Activated gamma-delta T cell treated with Interleukin-2 at 50 U/mL for 16 hours (primary cell): Measurements from ENCODE around the gene RESP18.
A peak's percentile ranks its signal among the peaks of the same experiment; 100 is the strongest.

Source experiments
- DNase-seq: peaks from one replicate; pipeline ENCODE4 v3.0.0-alpha.2; 2020

The RESP18 gene

DNA sequence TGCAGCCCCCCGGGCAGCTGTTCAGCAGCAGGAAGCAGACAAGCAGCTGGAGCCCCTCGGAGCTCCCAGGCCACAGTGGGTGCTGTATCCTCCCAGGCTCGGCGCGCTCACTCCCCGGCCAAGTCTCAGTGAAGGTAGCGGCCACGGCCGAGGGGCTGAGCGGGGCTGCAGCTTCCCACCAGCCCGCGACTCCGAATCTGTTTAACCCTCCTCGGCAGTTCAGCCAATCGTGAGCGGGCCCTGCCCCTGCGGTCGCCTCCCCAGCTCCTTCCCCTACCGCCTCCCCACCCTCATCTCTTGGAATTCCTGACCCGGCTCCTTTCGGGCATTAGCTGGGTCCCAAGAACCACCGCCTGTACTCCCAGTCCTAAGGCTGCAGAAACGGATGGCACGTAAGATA lies at the start of gene RESP18:
TSS of gene RESP18 (minus strand) at position 203 of the 400 bp plus-strand sequence.
- DNase-seq: no peak

DNA sequence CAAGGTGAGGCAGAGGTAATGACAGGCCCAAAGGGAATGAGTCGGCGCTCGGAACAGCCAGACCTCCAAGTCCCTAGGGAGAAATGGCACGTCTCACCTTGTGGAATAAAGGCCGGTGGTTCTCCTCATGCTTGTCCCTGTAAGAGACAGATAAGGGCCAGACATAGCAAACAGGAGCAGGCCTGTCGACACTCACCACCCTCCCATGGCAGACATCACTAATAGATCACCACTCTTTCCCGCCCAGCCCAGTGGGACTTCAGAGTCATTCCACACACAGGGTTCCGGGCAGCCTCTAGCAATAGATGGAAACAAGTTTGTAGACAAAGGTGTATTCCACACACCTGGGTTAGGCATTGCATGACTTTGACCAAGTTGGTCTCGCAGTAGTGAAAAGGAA lies 48.9 kb upstream of the RESP18 start:
- DNase-seq: no peak

DNA sequence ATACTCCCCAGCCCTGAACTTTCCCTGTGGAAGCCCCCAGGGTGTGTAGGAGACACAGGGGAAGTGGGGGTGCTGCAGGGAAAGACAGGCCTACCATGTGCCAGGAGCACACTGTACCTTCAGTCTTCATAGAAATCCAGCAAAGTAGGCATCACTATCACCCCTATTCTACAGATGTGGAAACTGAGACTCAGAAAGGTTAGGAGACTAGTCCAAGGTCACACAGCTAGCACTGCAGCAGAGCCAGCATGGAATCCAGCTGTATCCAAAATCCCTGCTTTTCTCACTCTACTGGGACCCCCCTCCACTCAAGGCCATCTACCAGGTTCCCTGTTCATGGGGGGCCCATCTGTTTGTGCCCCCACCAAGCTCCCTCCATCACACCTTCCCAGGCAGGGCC lies 48.4 kb upstream of the RESP18 start:
- no peak for DNase-seq

- no peak for DNase-seq
Observed at GRCh38 chr2:219378163-219378851, 45.8 kb upstream of the RESP18 start.

DNA sequence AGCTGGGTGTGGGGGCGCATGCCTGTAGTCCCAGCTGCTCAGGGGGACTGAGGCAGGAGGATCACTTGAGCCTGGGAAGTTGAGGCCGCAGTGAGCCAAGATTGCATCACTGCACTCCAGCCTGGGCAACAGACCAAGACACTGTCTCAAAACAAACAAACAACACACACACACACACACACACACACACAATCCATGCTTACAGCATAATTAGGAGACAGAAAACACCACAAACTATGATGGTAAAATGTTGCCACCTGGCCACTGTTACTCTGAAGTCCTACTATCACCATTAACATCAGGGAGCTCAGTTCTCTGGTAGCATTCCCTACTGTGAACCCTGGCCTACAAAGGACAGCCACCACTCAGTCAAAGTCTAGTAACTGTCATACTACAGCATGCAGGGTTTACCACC lies 36.9 kb upstream of the RESP18 start:
- no peak for DNase-seq

DNA sequence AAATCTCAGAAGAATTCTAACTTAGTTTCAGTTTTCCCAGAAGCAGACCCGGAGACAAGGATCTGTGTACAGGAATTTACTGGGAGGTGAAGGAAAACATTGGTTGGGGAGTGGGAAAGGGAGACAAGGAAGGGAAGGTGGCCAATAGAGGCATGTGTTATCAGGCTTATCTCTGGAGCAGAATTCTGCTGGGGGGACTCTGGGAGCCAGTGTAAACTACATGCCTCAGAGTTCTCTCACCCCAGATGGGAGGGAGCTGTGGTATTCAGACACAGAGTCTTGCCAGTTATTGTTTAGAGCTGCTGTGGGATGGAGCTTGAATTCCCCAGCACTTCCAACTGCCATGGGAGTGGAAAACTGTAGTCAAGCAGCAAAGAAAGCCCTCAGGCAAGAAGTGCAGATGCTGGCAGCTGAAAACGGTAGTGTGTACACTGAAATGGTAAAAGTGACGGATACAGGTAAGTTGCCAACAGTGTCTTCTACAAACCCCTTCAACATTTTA lies 36.2 kb upstream of the RESP18 start:
- DNase-seq: no peak

DNA sequence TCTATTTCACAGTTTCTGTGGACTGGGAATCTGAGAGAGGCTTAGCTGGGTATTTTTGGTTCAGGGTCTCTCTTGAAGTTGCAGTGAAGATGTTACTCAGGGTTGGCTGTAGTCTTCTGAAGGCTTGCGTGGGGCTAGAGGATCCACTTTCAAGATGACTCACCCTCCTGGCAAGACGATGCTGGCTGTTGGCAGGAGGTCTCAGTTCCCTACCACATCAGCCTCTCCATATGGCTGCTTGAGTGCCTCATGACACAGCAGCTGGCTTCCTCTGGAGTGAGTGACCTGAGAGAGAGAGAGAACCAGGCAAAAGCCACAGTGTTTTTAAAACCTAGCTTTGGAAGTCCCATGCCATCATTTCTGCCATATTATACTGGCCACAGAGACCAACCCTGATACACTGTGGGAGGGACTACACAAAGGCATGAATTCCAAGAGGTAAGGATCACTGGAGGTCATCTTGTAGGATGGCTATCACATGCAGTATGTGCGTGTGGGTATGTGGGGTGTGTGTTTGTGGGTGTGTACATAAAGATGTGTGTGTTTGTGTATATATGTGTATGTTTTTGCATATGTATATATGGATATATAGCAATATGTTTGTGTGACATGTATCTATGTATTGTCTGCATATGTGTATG lies 30.1 kb upstream of the RESP18 start:
- DNase-seq: no peak

GRCh38 chr2:219362072-219362471 lies 29.5 kb upstream of the RESP18 start:
- DNase-seq: no peak

DNA sequence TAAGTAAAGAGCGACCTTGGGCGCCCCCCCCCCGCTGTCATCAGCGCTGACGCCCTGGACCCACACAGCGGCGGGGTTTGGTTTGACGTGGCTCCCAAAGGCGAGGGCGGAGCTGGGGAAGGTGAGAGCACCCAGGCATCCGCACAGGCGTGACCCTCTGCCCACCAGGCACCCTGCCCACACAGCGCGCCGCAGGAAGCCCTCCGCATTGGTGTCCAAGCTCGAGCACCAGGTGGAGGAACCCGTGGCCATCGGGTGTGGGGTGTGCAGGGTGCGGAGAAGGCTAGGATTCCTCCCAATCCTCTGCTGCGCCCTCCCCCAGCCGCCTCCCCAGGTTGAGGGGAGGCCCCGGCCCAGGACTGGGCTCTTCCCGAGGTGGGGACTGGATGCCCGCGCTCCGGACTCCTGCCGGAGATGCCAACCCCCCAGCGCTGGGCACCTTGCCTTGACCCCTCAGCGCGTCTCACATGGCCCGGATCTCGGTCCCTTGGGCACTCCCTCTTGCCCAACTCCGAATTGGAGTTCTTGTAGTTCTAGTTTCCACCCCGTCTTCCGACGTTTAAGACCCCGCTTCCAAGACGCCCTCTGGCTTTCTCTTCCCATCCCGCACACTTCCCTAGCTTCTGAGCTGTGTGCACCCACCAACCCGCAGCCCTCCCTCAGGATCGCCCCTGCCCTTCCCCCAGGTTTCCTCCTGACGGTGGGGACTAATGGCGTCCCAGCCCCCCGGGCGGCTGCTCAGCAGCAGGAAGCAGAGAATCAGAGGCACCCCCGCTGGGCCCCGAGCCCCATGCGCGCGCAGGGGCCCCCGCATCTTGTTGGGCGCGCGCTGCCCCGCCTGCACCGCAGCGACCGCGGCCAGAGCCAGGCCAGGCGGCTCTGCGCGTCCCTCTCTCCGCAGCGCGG lies 25.9 kb upstream of the RESP18 start:
- DNase-seq: no peak

DNA sequence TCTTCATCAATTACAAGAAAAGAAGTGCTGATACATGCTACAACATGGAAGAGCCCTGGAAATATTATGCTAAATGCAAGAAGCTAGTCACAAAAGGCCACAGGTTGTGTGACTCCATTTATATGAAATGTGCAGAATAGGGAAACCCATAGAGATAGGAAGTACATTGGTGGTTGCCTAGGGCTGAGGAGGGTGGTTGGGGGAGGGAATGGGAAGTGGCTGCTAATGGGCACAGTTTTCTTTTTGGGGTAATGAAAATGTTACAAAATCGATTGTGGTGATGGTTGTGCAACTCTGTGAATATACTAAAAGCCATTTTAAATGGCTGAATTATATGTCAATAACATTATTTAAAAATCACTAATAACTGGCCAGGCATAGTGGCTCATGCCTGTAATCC lies 24.3 kb upstream of the RESP18 start:
- DNase-seq: no peak

DNA sequence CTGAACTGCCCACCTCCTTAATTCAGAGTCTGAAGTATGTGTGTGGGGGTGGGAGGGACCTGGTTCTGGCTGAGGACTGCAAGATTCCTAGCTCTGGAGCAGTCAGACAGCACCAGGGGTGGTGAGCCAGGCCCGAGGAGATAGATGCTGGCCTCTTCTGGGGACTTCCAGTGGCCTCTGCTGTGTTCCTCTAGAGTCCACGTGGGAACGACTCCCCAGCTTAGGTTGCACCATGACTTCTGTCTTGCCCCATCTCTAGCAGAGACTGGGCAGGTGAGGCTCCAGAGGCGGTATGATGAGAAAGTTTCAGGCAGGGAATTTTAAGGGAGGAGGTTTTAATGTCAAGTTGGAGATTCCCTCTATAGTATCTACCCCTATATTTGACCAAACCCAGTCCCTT lies 22.0 kb upstream of the RESP18 start:
- no peak for DNase-seq

DNA sequence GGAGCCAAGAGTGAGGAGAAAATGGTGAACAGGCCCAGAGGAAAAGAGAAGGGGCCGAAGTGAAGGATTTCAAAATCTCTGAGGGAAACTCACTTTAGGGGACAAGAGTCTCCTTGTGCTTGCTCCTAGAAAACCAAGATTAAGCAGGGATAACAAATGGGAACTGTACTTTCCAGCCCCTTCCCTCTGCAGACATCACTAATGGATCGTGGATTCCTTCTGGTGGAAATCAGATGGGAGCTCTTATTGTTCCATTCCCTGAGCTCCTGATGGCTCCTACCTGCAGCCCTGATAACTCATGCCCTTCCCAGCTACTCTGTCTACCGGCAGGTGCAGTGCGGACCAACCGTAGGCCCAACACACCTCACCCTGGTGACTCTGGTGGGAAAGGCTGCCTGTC lies 20.6 kb upstream of the RESP18 start:
- DNase-seq: no peak

DNA sequence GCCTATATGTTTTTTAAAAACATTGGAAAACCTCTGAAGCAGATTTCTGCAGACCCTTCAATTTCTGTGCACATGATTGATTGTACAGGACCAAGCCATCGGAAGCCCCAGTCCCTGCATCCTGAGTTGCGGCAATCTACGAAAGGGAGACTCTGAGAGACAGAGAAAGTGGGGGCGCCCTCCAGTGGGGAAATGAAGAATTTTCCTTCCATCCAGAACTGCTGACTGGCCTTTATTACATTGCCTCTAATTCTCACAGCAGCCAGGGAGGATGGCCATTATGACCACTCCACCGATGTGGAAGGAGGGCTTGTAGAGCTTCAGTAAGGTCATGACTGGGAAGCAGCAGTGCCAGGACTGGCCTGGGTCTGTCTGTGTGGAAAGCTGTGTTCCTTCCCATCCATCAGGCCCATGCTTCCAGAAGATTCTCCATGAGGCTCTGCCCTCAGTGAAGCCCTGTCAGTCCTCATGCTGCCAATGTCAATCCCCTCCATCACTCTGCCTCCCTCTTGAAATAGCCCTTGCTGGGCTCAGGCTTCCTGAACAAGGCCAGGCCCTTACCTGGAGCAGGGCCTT lies 20.0 kb upstream of the RESP18 start:
- DNase-seq: peak; percentile 63

GRCh38 chr2:219350710-219351221 lies 18.2 kb upstream of the RESP18 start:
- no peak for DNase-seq

- DNase-seq: no peak
Observed at GRCh38 chr2:219350215-219350614, 17.7 kb upstream of the RESP18 start.

GRCh38 chr2:219344751-219345430 lies 12.3 kb upstream of the RESP18 start:
- DNase-seq: no peak

DNA sequence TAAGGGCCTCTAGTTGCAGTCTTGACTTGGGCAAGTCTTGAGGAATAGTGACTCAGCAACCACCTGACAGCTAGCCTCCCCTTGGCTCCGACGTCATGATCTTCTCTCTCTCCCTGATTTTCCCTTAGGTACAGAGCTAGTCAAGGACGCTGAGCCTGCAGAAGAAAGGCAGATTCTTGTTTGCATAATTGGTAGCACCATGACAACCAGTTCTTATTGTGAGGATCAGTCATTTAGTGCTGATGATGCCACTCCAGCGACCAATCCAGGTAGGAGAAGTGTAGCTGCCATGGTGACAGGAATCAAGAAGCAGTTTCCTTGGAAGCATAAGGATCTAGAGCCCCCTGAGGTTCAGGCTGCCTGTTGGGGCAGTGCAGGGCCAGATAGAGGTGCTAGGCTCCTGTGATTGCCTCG lies 2.8 kb upstream of the RESP18 start:
- no peak for DNase-seq

DNA sequence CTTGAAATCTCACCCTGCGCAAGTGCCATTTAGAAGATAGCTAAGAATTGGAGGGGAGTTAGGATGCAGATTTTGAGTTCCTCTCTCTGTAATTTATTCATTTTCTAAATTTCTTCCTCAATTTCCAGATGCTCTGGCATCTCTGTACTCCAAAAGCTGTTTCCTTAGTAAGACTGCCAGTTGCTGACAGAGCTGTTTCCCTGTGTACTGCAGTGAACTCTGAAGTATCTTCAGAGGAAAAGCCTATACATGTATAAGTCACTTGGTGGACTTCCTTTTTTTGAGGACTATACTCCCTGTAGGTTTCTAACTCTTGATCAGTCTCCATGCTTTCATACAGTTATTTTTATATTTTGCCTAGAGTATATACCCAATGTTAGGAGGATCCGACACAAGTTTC lies 1.5 kb upstream of the RESP18 start:
- no peak for DNase-seq

DNA sequence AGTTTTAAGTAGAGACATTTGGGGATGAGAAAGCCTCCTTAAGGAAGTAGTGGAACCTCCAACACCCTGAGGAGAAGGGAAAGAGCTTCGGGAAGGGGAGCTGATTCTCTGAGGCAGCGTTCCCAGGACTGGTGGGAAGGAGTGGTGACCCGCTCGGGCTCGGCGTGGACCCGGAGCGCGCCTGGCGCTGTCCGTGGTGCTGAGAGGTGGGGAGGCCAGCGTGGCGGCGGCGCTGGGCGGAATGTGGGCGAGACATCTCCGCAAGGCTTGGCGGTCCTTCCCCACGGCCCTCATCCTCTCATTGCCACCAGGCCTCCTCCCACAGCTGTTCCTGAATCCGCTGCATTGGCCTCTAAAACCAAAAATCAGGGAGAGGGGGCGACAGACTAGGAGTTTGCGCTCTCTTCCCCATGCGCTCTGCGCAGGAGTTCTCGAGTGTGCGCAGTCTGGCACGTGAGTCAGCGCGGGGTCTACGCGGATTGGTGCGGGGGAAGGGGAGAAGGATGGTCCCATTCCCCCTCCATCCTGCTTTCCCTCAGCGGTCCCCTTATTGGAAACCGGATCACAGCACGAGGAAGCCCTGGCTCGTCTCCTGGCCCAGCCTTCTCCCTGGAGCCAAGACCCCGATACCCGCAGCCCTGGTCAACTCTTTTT lies 857 bp downstream of the RESP18 start:
- no peak for DNase-seq

- DNase-seq: no peak
Observed at GRCh38 chr2:219327719-219328118, 4.8 kb downstream of the RESP18 start.

- DNase-seq: no peak
Observed at GRCh38 chr2:219325657-219326315, 6.8 kb downstream of the RESP18 start.
